ENCODE data around the gene PMPCA.
"Not testable (repeated sequence)": the region's sequence is repeated elsewhere in the genome, so short reads cannot be mapped to it uniquely, and the experiment has no call there.

Gene PMPCA

GRCh38 chr9:136394312-136395019 is 16.0 kb upstream of the PMPCA start:
- no peak for DNase-seq (ENCODE audit: low read depth)

- DNase-seq (ENCODE audit: low read depth), result no peak
Observed at GRCh38 chr9:136395020-136395340, 15.5 kb upstream of the PMPCA start.

- DNase-seq (ENCODE audit: low read depth), result no peak
Observed at GRCh38 chr9:136395345-136396218, 14.9 kb upstream of the PMPCA start.

GRCh38 chr9:136396219-136396515 is 14.3 kb upstream of the PMPCA start:
- DNase-seq (ENCODE audit: low read depth), result no peak

DNA sequence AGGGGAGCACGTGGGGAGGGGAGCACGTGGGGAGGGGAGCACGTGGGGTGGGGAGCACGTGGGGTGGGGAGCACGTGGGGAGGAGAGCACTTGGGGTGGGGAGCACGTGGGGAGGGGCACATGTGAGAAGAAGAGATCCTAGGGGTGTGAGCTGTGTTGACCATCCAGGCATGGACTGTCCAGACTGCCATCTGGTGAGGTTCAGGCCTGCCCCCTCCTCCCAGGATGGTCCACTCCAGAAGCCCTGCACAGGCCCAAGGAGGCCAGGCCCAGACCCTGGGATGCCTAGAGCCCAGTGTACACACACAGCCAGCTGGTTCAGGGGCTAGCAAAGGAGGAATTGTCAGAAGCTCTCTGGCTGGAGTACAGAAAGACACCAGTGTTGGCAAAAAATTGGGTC is 12.8 kb upstream of the PMPCA start:
- DNase-seq (ENCODE audit: low read depth), result no peak

DNA sequence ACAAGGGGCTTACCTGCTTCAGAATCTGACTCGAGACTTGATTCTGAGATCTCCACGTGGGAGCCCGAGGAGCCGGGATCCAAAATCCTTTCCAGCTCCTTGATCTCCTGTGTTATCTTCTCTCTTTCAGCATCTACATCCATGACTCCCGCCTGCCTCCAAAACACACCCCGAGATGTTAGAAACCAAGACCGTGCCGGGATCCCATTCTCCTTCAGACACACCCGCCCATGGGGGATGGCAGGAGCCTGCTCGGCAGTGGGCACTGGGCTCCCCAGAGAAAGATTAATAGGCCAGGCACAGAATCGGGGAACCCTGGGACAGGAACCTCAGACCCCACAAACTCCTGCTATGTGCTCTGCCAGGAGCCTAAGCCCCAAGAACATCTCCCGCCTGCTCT is 12.2 kb upstream of the PMPCA start:
- DNase-seq (ENCODE audit: low read depth), result no peak

- DNase-seq (ENCODE audit: low read depth), result no peak
Observed at GRCh38 chr9:136399176-136400037, 11.1 kb upstream of the PMPCA start.

- DNase-seq (ENCODE audit: low read depth), result peak; percentile 76
Observed at GRCh38 chr9:136400038-136400834, 10.2 kb upstream of the PMPCA start, which contains the start of gene SNAPC4. Gene SNAPC4 (minus strand): TSS chr9:136400170. CDS start chr9:136398428, 1,742 bp downstream.

GRCh38 chr9:136401173-136401922 is 9.1 kb upstream of the PMPCA start:
- no peak for DNase-seq (ENCODE audit: low read depth)

DNA sequence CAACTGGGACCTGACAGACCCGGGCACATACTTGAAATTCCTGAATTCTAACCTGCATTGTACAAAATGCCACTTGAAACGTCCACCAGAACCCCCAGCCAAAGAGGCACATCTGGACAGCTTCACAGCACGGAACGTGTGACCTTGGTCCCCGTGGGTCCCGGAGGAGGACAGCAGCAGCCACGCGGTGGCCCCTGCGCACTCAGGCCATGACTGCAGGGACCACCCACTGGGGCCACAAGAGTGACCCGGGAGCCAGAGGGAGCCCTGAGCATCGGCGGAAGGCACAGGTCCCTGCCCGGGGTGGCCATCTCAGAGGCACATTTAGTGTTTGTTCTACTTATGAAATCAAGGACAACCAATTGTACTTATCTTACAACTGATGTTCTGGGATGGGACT is 8.4 kb upstream of the PMPCA start:
- no peak for DNase-seq (ENCODE audit: low read depth)

GRCh38 chr9:136403538-136403914 is 6.9 kb upstream of the PMPCA start:
- peak; percentile 33 for DNase-seq (ENCODE audit: low read depth)

- no peak for DNase-seq (ENCODE audit: low read depth)
Observed at GRCh38 chr9:136403915-136404800, 6.3 kb upstream of the PMPCA start.

DNA sequence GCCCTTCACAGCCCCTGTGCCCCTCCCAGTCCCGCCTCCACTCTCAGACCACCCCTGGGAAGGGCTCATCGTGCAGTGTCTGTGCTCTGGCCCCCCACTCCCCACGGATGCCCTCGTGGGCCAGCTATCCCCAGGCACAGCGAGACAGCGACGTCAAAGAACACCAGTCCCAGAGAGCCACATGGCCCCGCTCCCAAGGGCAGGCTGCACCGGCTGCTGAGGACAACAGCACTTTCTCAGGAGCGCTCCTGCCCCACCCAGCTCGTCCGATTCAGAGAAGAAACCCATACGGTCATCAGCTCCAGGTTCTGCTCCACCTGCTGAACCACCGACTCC is 5.7 kb upstream of the PMPCA start:
- DNase-seq (ENCODE audit: low read depth), result no peak

GRCh38 chr9:136405481-136405880 is 5.0 kb upstream of the PMPCA start:
- DNase-seq (ENCODE audit: low read depth), result no peak

DNA sequence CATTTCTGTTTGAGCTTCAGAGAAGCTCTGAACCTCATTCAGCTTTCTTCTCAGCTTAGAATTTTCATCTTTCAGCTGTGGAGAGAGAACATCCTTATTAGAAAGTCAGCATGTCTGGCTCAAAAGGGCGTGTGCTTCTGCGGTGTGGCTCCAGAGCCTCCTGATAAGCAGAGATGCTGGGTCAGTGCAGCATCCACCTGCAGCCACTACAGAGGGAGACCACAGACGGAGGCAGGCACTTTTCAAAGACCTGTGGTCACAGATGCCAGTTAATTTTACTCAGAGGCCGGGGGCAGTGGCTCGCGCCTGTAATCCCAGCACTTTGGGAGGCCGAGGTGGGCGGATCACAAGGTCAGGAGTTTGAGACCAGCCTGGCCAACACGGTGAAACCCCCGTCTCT is 4.6 kb upstream of the PMPCA start:
- not testable (repeated sequence) for DNase-seq (ENCODE audit: low read depth)

- not testable (repeated sequence) for DNase-seq (ENCODE audit: low read depth)
Observed at GRCh38 chr9:136407061-136407460, 3.4 kb upstream of the PMPCA start.

DNA sequence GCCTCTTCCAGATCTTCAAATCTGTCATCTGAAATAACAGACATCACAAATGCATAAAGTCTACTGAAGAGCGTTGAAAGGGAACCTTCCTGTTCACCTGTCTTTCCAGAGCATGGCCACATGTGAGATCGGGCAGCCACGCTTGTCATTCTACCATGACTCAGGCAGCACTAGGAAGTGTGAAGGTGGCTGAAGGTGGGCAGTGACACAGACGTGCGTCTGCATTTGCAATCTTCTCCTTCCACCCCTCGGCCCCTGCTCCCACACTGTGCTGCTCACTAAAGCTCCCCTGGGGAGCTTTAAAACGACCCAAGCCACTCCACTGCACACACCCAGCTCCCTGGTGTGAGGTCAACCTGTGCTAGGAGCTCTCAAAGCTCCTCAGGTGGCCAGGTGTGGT is 2.5 kb upstream of the PMPCA start:
- DNase-seq (ENCODE audit: low read depth), result no peak

DNA sequence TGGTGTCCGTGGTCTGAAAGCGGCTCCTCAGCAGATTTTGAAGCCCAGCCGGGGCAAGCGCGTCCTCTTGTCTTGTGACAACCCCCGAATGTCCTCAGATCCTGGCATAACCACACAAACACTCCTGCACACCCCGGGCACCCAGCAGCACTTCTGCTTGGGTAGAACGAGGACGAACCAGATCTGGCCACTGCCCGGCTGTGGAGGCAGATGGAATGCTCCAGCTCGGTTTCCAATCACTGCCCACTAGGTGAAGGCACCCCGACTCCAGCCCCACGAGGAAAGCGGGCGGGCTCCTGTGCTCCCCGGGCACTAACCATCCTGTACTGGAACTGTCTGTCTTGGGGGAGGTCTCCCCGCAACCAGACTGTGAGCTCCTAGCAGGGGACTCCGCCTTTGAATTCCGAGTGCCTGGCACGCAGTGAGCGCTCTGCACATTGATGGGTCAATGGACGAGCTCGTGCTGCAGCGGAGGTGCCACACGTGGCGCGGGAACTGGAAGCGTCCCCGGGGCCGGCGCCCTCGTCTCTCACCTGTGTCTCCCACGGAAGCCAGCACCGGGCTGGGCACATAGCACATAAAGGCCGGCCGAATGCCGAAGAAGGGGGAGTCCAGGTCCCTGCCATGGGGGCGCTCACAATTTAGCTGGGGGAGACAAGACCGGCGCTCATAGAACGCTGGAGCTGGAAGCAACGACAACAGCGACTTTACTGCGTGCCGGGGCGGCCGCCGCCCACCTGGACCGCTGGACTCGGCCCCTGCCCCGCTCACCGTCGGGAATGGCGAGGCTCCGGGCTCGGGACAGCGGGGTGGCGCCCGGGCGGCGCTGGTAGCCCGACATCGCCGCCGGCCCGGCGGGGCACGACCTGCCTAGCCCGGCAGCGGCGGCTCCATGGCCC is 652 bp upstream of the PMPCA start:
- no peak for DNase-seq (ENCODE audit: low read depth)

DNA sequence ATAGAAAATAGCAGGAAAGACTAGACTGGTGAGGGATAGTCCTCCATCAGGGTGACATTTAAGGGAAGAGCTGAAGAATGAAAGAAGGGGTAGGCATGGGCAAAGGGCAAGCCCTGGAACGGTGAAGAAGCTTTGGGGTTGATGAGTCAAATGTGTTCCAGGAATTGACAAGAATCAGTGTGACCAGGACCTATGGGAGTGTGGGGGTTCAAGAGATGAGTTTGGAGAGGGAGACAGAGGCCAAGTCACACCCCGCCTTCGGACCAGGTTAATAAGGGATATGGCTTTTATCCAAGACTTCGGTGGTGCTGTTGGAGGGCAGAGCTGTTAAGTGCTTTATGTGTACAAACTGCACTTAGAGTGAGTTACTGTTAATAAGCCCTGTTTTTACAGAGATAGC is 920 bp downstream of the PMPCA start:
- DNase-seq (ENCODE audit: low read depth), result no peak

All from stimulated activated CD8-positive, alpha-beta memory T cell treated with anti-CD3 and anti-CD28 coated beads, Interleukin-15, amount 100 ng/mL, for 24 hours (primary cell).